Fibroblast of skin of left biceps (primary cell): Measurements from ENCODE around the gene SERPINB2.
A peak's percentile ranks its signal among the peaks of the same experiment; 100 is the strongest.
"Not testable (repeated sequence)": the region's sequence is repeated elsewhere in the genome, so short reads cannot be mapped to it uniquely, and the experiment has no call there.

Source experiments
- DNase-seq, 2 experiments: peaks; one replicate each; pipeline ENCODE4 v3.0.0-alpha.2; 2013; ENCODE audit warnings: low read depth in 2 of 2

SERPINB2 gene

DNA sequence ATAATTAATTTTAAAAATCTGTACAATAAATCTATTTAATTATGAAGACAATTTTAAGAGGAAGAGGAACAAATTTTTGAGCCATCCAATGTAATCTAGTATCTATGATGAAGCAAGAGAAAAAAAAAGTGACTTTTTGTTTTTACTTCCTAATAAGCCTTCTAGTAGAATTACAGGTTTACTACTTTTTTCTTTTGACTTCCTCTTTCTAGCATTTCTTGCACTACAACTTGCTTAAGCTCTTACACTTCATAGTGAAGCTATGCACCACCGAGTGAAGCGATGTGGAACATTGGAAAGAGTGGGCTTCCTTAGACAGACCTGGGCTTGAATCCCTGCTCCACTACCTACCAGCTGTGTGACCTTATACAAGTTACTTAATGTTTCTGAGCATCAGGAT lies 2.1 kb downstream of the SERPINB2 start:
- no peak for DNase-seq

- DNase-seq: no peak
These were observed 2.9 kb downstream of the SERPINB2 start for GRCh38 chr18:63890237-63890949.

DNA sequence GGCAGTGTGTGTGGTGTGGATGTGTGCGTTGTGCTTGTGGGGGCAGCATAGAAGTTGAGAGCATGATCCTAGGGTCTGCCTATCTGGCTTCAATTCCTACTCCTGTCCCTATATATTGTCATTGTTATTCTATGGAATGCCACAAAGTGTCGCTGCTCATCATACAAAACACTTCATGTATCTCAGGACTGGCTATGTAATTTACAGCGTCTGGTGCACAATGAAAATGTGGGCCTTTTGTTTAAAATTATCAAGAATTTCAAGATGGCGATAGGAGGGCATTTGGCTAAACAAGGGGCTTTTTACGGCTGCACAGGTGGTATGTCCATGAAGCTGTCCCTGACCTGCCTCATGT lies 3.4 kb downstream of the SERPINB2 start:
- no peak for DNase-seq

GRCh38 chr18:63892566-63892965 lies 5.1 kb downstream of the SERPINB2 start:
- no peak for DNase-seq

DNA sequence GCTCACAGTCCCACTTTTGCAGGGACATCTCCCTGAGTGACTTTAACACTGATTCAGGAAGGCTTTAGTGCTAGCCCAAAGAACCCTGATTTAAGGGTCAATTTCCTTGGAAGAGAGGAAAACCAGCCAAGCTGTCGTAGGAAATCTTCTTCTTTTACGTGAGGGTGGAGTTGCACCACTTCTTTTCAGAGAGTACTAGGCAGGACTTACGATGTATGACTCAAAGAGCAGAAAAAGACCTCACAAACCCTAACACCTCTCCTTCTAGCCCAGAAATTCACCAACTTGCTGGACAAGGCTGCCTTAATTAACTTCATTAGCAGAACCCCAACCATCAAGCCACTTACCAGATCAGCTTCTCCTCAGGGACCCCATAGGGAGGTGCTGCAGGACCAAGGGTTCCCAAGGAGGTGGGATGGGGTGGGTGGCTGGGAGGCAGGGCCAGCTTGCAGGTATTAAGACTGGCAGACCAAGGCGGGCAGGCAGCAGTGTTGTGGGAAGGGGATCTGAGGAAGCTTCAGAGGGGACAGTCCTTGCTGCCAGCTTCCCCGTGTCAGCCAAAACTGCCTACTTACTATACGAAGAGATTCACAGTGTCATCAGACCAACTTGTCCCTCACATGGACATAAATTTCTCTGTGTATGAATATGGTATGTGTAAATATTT lies 6.7 kb downstream of the SERPINB2 start:
- no peak for DNase-seq

- DNase-seq: no peak
These were observed 7.7 kb downstream of the SERPINB2 start for GRCh38 chr18:63895190-63895589.

GRCh38 chr18:63897072-63897471 lies 9.6 kb downstream of the SERPINB2 start:
- DNase-seq: no peak

DNA sequence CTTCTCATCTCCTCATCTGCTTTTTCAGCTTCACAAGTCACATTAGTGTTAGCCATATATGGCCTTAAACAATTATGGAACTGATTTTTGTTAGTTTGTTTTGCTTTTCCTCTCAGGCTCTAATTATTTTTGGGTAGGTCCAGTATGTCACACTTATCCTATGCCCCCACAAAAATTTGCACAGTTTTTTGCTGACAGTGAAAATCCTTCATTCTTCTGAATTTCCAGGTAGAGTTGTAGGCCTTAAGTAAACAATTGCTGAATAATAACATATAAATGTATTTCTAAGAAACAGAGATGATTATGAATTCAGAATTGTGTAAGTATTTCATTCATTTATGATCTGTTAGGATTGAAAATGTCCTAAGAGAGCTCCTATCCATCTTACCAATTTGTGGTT lies 11.7 kb downstream of the SERPINB2 start:
- no peak for DNase-seq

DNA sequence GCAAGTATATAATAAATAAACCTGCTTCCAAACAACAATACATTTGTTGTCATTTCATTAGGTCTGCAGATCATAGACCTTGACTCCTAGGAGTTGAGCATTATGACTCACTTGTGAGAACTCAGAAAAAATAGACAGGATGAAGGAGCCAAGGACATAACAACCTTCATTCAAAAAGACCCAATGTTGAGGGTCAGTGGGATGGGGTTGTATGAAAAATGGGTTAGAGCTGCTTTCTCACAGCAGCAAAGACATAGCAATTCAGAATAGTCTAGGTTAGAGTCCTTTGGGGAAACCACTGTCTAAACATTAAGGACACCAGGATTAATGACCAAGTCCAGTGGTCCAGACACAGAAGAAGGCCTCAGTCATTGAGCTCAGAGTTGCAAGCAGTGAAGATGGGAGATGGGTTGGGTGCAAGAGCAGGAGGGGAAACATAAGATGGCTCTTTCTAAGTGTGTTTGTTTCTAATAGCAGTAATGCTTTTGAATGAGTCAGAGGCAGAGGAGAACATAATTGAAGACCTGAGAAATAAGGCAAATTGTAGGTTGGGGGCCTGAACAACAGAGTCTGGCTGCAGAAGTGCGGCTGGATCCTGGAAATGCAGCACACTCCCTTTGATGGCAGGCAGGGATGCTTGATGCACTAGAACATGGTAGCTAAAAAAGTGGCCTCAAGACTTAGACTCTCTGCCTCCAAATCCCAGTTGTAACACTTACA lies 16.5 kb downstream of the SERPINB2 start:
- DNase-seq: no peak

GRCh38 chr18:63904694-63905093 lies 17.2 kb downstream of the SERPINB2 start:
- no peak for DNase-seq

GRCh38 chr18:63905361-63905760 lies 17.9 kb downstream of the SERPINB2 start:
- no peak for DNase-seq

- DNase-seq: no peak
These were observed 18.6 kb downstream of the SERPINB2 start for GRCh38 chr18:63906056-63906455.

- no peak for DNase-seq
These were observed 20.2 kb downstream of the SERPINB2 start, which contains the start of gene SERPINB10 for GRCh38 chr18:63907664-63908063. Gene SERPINB10, plus strand, starts transcription at chr18:63907958. Its CDS starts 7,553 bp downstream, at chr18:63915511.

DNA sequence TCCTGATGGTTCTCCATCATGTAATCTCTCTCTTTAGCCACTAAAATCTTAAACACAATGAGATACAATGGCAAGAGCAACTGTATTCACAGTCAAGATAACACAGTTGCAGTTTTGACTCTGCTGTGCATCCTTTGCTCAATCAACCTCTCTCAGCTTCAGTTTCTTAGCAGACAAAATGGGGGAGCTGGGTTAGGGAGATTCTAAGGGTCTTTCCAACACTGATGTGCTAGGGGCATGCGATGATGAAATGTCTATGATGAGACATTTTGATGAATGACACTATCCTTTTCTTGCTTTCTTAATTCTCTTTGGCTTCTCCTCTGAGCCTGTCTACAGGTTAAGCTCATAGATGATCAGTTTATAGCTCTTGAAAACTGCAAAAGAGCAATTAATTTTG lies 21.4 kb downstream of the SERPINB2 start:
- DNase-seq: no peak

DNA sequence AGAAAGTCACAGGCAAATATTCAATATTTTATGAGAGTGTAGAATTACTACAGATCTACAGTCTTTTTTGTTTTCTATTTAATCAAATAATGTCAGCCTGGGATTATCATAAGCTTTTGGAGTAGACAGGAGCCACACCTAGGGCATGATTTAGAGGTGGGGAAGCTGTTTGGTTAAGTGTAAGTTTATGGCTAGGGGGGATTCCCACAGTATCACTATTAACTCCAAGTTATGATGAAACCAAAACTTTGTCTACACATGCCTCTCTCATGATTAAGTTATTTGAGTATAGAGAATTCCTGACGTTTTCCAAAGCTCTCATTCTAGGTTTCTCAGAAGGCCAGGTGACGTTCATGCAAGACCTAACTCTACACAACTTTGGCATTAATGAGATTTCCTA lies 22.4 kb downstream of the SERPINB2 start:
- no peak for DNase-seq

GRCh38 chr18:63917817-63918216 lies 30.3 kb downstream of the SERPINB2 start:
- DNase-seq: no peak

DNA sequence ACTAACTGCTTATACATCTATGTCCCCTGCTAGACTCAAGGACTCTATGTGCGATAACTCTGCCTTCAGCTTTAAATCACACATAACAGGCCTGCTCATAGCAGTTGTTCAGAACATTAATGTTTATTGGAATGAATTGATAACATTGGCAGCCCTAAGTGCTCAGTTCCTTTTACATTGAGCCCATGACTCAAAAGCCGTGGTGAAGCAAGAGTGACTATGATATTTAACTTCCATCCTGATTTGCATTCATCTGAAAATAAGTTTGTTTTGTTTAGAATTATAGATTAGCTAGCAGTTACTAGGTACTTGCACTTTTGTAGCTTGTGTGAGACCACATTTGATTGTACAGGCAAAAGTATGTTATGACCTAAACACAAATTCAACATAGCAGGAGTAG lies 34.5 kb downstream of the SERPINB2 start:
- DNase-seq: no peak

GRCh38 chr18:63924551-63924950 lies 37.0 kb downstream of the SERPINB2 start:
- DNase-seq: peak; percentile 68 to 73

- DNase-seq: no peak
These were observed 40.8 kb downstream of the SERPINB2 start for GRCh38 chr18:63928331-63928730.

GRCh38 chr18:63929369-63929768 lies 41.9 kb downstream of the SERPINB2 start:
- DNase-seq: not testable (repeated sequence)

DNA sequence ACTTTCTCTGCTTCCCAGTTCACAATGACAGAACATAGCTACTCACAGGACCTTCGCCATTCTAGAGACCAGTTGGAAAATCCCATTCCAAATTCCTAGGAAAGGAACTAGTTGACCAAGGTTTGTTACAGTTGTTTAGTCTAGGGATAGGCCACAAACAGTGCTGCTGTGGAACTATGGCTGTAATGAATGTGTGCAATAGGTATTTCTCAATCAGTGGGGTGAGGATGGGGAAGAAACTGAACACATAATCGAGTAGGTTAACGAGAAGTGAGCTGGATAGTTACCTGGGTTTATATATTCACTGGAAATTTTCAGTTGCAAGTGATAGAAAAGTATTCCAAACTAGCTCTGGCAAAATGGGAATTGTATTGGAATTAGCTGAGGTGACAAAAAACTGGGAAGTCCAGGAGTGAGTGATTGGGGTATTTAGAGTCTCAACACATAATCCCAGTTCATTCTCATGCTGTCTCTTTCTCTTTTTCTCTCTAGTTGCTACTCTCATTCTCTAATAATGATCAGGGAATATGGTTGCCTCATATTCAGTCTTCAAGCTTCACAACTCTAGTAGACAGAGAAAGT lies 43.4 kb downstream of the SERPINB2 start:
- no peak for DNase-seq

DNA sequence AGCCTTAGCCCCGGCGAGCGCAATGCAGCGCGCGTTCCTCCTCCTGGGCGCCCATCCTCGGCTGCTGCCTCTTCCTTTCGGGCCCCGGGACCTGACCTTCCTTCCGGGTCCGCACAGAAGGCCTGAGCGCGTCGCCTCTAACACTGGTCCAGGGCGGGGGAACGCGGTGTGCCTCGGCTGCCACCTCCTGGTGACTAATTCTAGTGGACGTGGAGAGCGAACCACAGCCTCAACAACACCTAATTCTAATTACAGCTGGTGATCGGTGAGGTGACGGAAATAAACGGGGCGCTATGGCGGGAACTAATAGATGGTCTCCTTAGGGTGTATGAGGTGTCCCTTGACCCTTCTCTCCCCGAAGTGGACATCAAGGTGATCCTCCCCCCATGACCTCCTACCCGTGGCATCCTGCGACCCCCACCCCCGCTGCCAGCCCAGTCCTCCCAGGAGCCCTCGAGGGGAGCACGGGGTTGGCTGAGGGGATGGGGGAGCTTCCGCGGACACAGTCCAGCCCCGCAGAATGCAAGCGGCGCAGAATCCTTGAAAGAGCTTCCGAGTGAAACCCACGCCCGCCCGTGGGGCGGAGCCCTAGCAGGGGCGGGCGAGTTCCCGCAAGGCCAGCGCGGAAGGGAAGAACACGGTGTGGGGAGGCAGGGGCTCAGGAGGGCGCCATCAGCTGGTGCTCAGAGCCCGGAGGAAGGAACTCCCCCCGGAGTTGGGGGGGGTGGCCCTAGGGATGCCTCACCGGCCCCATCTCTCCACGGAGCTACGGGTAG lies 48.8 kb downstream of the SERPINB2 start:
- DNase-seq: peak in 1 of 2 experiments; percentile 30
